ENCODE results near the gene ZSCAN10.

ZSCAN10 gene

GRCh38 chr16:3046641-3047386 is 52.3 kb downstream of the ZSCAN10 start:
- DNase-seq (ENCODE audit: low spot score): no peak

- no peak for DNase-seq (ENCODE audit: low spot score)
Measured at GRCh38 chr16:3045758-3046640, 53.1 kb downstream of the ZSCAN10 start, which contains the start of gene MMP25. Gene MMP25, plus strand, starts transcription at chr16:3046561. Its CDS starts 357 bp downstream, at chr16:3046918.

- no peak for DNase-seq (ENCODE audit: low spot score)
Measured at GRCh38 chr16:3044708-3045107, 54.4 kb downstream of the ZSCAN10 start.

- DNase-seq (ENCODE audit: low spot score): no peak
Measured at GRCh38 chr16:3042376-3042775, 56.7 kb downstream of the ZSCAN10 start.

- DNase-seq (ENCODE audit: low spot score): no peak
Measured at GRCh38 chr16:3038896-3039295, 60.2 kb downstream of the ZSCAN10 start.
